ENCODE data around the gene EFHC1.

DNA sequence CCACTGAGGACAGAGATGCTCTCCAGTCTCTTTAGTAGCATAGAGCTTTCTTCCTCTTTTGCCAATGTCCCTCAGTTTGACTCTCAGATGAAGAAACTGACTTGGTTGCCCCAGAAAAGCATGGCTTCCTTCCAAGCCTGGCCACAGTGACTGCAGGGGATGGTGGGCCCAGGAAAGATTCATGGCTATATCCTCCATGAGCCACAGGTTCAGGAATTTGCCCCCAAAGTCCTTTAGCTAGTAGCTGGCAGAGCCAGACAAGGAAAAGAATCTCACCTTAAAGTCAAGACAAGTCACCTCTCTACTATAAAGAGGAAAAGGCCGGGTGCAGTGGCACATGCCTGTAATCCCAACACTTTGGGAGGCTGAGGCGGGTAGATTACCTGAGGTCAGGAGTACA, 113.3 kb downstream of the EFHC1 start:
- TF ChIP-seq, protein P1, sequence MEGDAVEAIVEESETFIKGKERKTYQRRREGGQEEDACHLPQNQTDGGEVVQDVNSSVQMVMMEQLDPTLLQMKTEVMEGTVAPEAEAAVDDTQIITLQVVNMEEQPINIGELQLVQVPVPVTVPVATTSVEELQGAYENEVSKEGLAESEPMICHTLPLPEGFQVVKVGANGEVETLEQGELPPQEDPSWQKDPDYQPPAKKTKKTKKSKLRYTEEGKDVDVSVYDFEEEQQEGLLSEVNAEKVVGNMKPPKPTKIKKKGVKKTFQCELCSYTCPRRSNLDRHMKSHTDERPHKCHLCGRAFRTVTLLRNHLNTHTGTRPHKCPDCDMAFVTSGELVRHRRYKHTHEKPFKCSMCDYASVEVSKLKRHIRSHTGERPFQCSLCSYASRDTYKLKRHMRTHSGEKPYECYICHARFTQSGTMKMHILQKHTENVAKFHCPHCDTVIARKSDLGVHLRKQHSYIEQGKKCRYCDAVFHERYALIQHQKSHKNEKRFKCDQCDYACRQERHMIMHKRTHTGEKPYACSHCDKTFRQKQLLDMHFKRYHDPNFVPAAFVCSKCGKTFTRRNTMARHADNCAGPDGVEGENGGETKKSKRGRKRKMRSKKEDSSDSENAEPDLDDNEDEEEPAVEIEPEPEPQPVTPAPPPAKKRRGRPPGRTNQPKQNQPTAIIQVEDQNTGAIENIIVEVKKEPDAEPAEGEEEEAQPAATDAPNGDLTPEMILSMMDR (IDR thresholded peaks at IDR 0.05), result no peak
- TF ChIP-seq POLR2AphosphoS5 (IDR thresholded peaks at IDR 0.05), result no peak
- no peak for TF ChIP-seq POLR2A (IDR thresholded peaks at IDR 0.05)

Measured in prostate gland (tissue), 2 donors.